Endothelial cell (in vitro differentiated cells): ENCODE measurements around the gene FGF19. TPM values are rescaled to one million over a fixed set of nuclear protein-coding genes. Genes with fewer than 3 reads are reported as not detected.

Experiments
- DNase-seq: peaks from one replicate; pipeline ENCODE4 v3.0.0; 2021; ENCODE audit warnings: low spot score
- H3K27ac Mint-ChIP-seq: one replicate; pipeline ENCODE4 v1.8.0; 2021; ENCODE audit warnings: mixed read lengths, inconsistent platforms; ENCODE audit not compliant: unreplicated experiment
- H3K27me3 Mint-ChIP-seq: one replicate; pipeline ENCODE4 v1.8.0; 2021; ENCODE audit warnings: mild to moderate bottlenecking, moderate library complexity, mixed read lengths, inconsistent platforms; ENCODE audit not compliant: unreplicated experiment
- H3K36me3 Mint-ChIP-seq: one replicate; pipeline ENCODE4 v1.8.0; 2021; ENCODE audit warnings: mild to moderate bottlenecking, low read depth, mixed read lengths, inconsistent platforms; ENCODE audit not compliant: unreplicated experiment
- H3K4me1 Mint-ChIP-seq: one replicate; pipeline ENCODE4 v1.8.0; 2021; ENCODE audit warnings: mild to moderate bottlenecking, mixed read lengths, inconsistent platforms; ENCODE audit not compliant: unreplicated experiment
- H3K4me3 Mint-ChIP-seq: one replicate; pipeline ENCODE4 v1.8.0; 2021; ENCODE audit warnings: mild to moderate bottlenecking, mixed read lengths, inconsistent platforms; ENCODE audit not compliant: unreplicated experiment
- H3K9me3 Mint-ChIP-seq: one replicate; pipeline ENCODE4 v1.8.0; 2021; ENCODE audit warnings: mixed read lengths, inconsistent platforms; ENCODE audit not compliant: unreplicated experiment
- CTCF ChIP-seq: fragments of 200-600 bp; sonication (generic); IDR thresholded peaks from one replicate; pipeline ENCODE4 v1.5.0; 2021; ENCODE audit warnings: antibody characterized with exemption; ENCODE audit not compliant: unreplicated experiment
- total RNA-seq: library from RNA; stranded (reverse); fragmentation: NEBNext Ultra II Directional; extraction: Animal tissue kit (Norgen Biotek cat#: 25700); gene quantifications from one replicate; pipeline ENCODE4 v1.2.1, GENCODE V29; 2021; ENCODE audit not compliant: unreplicated experiment

The FGF19 gene
- total RNA-seq, 1 donor from 2014 or later = not detected

DNA sequence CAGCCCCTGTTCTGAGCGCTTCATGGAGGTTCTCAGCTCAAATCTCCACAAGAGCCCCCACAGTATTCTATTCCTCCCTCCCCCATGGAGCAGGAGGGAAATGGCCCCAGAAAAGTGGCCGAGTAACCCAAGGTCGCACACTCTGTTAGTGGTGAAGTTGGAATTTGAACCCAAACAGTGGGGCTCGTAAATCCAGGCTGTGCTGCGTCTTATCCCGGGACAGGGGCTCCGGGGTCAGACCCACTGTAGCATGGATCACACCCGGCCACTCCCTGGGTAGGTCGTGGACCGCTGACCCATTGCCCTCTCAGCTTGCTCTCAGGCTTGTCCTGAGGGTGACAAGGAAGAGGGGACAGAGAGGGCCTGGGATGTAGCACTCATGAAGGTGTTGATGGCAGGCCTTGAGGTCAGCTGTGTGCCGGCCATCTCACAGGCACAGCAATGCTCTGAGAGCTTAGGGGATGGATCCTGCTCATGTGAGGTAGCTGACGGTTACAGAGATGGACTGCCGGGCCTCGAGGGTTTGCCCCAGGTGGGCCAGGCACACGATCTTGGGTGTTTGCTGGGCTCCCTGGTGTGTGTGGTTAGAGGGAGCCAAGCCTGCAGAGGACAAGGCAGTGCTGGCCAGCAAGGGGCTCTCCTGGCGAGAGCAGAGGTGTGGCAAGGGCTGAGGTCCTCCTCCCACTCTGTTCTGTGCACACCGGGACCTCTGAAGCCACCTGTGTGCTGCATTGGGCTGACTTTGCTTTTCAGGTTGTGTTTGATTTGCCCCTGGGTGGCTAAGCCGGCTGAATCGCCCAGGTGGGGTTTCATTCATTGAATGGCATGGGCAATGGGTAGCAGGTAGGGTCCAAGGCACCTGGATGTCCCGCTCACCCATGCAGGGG lies 2.3 kb upstream of the FGF19 start:
- no peak overlapping the region for H3K4me3 Mint-ChIP-seq
- DNase-seq = no peak
- no peaks in the 10 kb centered on the region for H3K36me3 Mint-ChIP-seq

DNA sequence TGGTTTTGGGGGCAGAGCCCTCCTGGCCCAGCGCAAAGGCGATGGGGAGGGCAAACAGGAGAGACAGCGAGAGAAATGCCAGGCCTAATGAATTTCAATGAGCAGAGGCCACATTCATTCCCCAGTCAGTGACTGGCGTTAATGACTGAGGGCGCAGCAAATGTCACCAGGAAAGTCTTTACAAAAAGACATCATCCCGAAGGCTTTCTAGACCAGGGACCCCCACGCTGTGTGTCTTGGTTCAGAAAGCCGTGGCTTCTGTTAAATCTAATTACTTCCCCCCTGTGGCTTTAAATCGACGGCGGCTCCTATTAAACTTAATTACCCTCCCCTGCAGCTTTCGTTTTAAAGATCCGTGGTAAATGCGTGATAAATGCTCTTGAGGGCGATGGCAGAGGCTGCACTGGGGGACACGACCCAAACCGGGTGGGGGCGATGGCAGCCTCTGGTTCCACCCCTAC lies 1.6 kb upstream of the FGF19 start:
- no peak overlapping the region for H3K27ac Mint-ChIP-seq
- no peak for DNase-seq
- H3K27me3 Mint-ChIP-seq = peaks cover 7% of the 10 kb centered on the region
- no peak for TF ChIP-seq CTCF
- H3K4me3 Mint-ChIP-seq = no peak overlapping the region
- peaks cover 15% of the 10 kb centered on the region for H3K4me1 Mint-ChIP-seq
- no peaks in the 10 kb centered on the region for H3K9me3 Mint-ChIP-seq
- H3K36me3 Mint-ChIP-seq = no peaks in the 10 kb centered on the region

More for the DNA sequence above, 2.3 kb upstream of the FGF19 start:
- no peak for TF ChIP-seq CTCF
- no peaks in the 10 kb centered on the region for H3K9me3 Mint-ChIP-seq
- H3K27me3 Mint-ChIP-seq = peaks cover 8% of the 10 kb centered on the region
- H3K27ac Mint-ChIP-seq = no peak overlapping the region
- H3K4me1 Mint-ChIP-seq = peaks cover 11% of the 10 kb centered on the region

DNA sequence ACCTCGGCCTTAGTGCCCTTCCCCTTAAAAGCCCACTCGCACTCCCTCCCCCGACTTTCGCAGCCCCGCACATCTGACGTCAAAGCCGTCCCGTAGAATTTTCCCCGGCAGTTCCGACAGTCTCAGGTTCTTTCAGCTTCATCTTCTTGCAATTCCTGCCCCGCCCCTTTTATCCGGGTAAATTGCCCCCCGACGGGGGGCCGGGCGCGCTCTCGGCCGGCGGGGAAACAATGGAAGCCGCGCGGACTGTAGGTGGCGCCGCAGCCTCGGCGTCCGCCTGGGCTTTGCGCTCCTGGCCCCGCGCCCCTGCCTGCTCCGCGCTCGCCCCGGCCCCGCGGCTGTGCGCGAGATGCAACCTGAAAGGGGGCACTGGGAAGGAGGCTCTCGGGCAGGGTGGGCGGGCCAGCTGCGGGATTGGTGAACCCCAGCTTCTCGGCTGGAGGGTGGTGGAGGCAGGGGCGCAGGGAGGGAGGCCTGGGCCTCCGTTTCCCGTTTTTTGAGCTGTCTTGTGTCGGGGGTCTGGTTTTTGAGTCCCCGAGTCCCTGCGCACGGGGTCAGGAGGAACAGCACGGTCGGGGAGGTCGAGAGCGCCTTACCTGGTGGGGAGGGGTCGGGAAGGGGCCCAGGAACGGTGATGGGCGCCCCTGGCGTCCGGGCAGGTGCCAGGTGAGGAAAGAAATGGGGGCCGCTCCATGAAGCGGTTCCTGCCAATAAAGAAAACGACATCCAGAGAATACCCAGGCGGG lies 859 bp upstream of the FGF19 start:
- Mint-ChIP-seq H3K36me3 (no peaks in the 10 kb centered on the region), H3K27ac (no peak overlapping the region), H3K4me3 (peak overlapping the region; percentile 59), H3K4me1 (peaks cover 17% of the 10 kb centered on the region), H3K9me3 (no peaks in the 10 kb centered on the region), H3K27me3 (peaks cover 7% of the 10 kb centered on the region)
- DNase-seq = peak; percentile 64
- peak; percentile 56 for TF ChIP-seq CTCF

- TF ChIP-seq CTCF = no peak
- Mint-ChIP-seq H3K4me1 (peaks cover 14% of the 10 kb centered on the region), H3K4me3 (no peak overlapping the region), H3K36me3 (no peaks in the 10 kb centered on the region), H3K27me3 (peaks cover 7% of the 10 kb centered on the region), H3K9me3 (no peaks in the 10 kb centered on the region), H3K27ac (no peak overlapping the region)
- no peak for DNase-seq
Measured at GRCh38 chr11:69703453-69703767, 412 bp downstream of the FGF19 start.
